K562 treated with DMSO at 1 percent for 48 hours (cell line): Measurements from ENCODE around the gene KRTAP13-1. TPM values are rescaled to one million over a fixed set of nuclear protein-coding genes. Genes with fewer than 3 reads are reported as not detected.

Experiments
- total RNA-seq: library from RNA; unstranded; fragments of 300-600 nt; gene quantifications from 2 replicates; pipeline ENCODE4 v1.2.3, GENCODE V29; 2022; ENCODE audit warnings: low replicate concordance; ENCODE audit errors: extremely low read depth

KRTAP13-1 gene, protein sequence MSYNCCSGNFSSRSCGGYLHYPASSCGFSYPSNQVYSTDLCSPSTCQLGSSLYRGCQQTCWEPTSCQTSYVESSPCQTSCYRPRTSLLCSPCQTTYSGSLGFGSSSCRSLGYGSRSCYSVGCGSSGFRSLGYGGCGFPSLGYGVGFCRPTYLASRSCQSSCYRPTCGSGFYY
- total RNA-seq = not detected in 2 replicates

GRCh38 chr21:30395731-30396130, at the start of gene KRTAP13-1:
KRTAP13-1 (plus strand) TSS chr21:30396031; CDS start chr21:30396087, 56 bp downstream.

DNA sequence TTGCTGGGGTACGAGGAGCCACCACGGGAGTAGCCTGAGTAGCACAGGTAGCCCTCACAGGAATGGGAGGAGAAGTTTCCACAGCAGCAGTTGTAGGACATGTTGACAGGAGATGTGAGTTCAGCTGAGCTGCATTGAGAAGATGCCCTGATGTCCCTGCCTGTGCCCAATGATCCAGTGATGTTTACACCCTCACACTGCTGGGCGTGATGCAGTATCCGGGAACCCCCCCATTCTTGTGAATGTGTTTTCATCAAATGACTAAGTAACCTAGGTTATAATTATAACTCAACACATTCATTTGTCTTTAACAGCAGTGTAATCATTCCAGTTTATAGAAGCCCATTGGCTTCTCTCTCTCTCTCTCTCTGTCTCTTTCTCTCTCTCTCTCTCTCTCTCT, 47.3 kb upstream of the KRTAP13-1 start, which contains the start of gene KRTAP23-1:
Gene KRTAP23-1 (minus strand): TSS at position 101 of the 400 bp plus-strand sequence. CDS start 0 bp downstream, at position 101.

DNA sequence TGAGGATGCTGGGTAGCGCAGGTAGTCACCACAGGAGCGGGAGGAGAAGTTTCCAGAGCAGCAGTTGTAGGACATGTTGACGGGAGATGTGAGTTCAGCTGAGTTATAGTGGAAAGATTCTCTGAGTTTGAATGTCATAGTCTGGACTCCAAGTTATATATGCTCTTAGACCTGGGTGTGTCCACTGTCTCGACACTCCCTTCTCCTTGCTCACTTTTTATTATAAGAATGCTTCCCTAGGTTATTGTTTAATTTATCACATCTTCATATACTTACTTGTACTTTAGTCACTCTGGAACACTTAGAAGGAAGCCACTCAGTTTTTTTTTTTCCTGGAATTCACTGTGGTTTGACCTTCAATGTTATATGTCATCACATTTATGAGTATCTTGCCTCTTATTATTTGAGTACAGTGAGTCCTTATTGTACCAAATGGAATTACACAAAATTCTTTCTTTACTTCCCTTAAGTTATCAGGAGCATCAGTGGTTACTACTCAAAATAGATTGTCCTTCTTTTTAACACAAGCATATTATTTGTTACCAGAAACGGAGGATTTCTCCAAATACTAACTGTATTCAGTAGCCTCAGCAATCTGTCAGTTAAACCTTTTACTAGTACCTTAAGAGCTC, 23.6 kb upstream of the KRTAP13-1 start, which contains the start of gene KRTAP13-2:
Gene KRTAP13-2 (minus strand): TSS at position 133 of the 632 bp plus-strand sequence. CDS start 58 bp downstream, at position 75.

GRCh38 chr21:30425826-30426225, 30.0 kb downstream of the KRTAP13-1 start, which contains the start of gene KRTAP13-3:
KRTAP13-3 (minus strand) TSS chr21:30425926; CDS start chr21:30425912, 14 bp downstream.

GRCh38 chr21:30430170-30430655, 34.4 kb downstream of the KRTAP13-1 start, which contains the start of gene KRTAP13-4:
KRTAP13-4 (plus strand) TSS chr21:30430220; CDS start chr21:30430276, 56 bp downstream.

GRCh38 chr21:30439975-30440374, 44.1 kb downstream of the KRTAP13-1 start, which contains the start of gene KRTAP15-1:
KRTAP15-1 (plus strand) TSS chr21:30440275; CDS start chr21:30440328, 53 bp downstream.

Other genes with a start within 250 kb of the KRTAP13-1 start
- not detected in 2 replicates for gene CLDN17, start 229.2 kb upstream of the KRTAP13-1 start, total RNA-seq
- not detected in 2 replicates for gene CLDN8, start 179.9 kb upstream of the KRTAP13-1 start, total RNA-seq
- gene KRTAP24-1, start 113.1 kb upstream of the KRTAP13-1 start, total RNA-seq = not detected in 2 replicates
- not detected in 2 replicates for gene KRTAP25-1, start 106.5 kb upstream of the KRTAP13-1 start, total RNA-seq
- not detected in 2 replicates for gene KRTAP26-1, start 75.7 kb upstream of the KRTAP13-1 start, total RNA-seq
- not detected in 2 replicates for gene KRTAP27-1, start 58.3 kb upstream of the KRTAP13-1 start, total RNA-seq
- gene KRTAP23-1, start 47.4 kb upstream of the KRTAP13-1 start, total RNA-seq = not detected in 2 replicates
- gene KRTAP13-2, start 23.8 kb upstream of the KRTAP13-1 start, total RNA-seq = not detected in 2 replicates
- not detected in 2 replicates for gene KRTAP13-3, start 29.9 kb downstream of the KRTAP13-1 start, total RNA-seq
- not detected in 2 replicates for gene KRTAP13-4, start 34.2 kb downstream of the KRTAP13-1 start, total RNA-seq
- not detected in 2 replicates for gene KRTAP15-1, start 44.2 kb downstream of the KRTAP13-1 start, total RNA-seq
- not detected in 2 replicates for gene KRTAP19-1, start 84.3 kb downstream of the KRTAP13-1 start, total RNA-seq
- not detected in 2 replicates for gene KRTAP19-2, start 91.4 kb downstream of the KRTAP13-1 start, total RNA-seq
- not detected in 2 replicates for gene KRTAP19-3, start 96.0 kb downstream of the KRTAP13-1 start, total RNA-seq
- gene KRTAP19-4, start 101.1 kb downstream of the KRTAP13-1 start, total RNA-seq = not detected in 2 replicates
- gene KRTAP19-5, start 106.1 kb downstream of the KRTAP13-1 start, total RNA-seq = not detected in 2 replicates
- gene KRTAP19-6, start 145.8 kb downstream of the KRTAP13-1 start, total RNA-seq = not detected in 2 replicates
- not detected in 2 replicates for gene KRTAP19-7, start 165.3 kb downstream of the KRTAP13-1 start, total RNA-seq
- not detected in 2 replicates for gene KRTAP22-2, start 194.4 kb downstream of the KRTAP13-1 start, total RNA-seq
- gene KRTAP6-3, start 196.4 kb downstream of the KRTAP13-1 start, total RNA-seq = not detected in 2 replicates
- not detected in 2 replicates for gene KRTAP6-2, start 202.9 kb downstream of the KRTAP13-1 start, total RNA-seq
- gene KRTAP22-1, start 205.1 kb downstream of the KRTAP13-1 start, total RNA-seq = not detected in 2 replicates
- gene KRTAP6-1, start 217.9 kb downstream of the KRTAP13-1 start, total RNA-seq = not detected in 2 replicates
- gene KRTAP20-1, start 220.4 kb downstream of the KRTAP13-1 start, total RNA-seq = not detected in 2 replicates
- gene KRTAP20-4, start 224.6 kb downstream of the KRTAP13-1 start, total RNA-seq = not detected in 2 replicates
- not detected in 2 replicates for gene KRTAP20-2, start 239.2 kb downstream of the KRTAP13-1 start, total RNA-seq
- gene KRTAP20-3, start 246.8 kb downstream of the KRTAP13-1 start, total RNA-seq = not detected in 2 replicates